Regular cardiac myocyte (primary cell): ENCODE results near the gene KLRF1. TPM values are rescaled to one million over a fixed set of nuclear protein-coding genes. Genes with fewer than 3 reads are reported as not detected.

Experiments
- total RNA-seq: library from RNA; depleted of rRNA; stranded (reverse); fragments of >200 nt; gene quantifications from 2 replicates; pipeline ENCODE4 v1.2.3, GENCODE V29; 2014

Gene KLRF1, protein sequence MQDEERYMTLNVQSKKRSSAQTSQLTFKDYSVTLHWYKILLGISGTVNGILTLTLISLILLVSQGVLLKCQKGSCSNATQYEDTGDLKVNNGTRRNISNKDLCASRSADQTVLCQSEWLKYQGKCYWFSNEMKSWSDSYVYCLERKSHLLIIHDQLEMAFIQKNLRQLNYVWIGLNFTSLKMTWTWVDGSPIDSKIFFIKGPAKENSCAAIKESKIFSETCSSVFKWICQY
- not detected in 2 replicates for total RNA-seq

GRCh38 chr12:9827209-9827888, at the start of gene KLRF1:
KLRF1 (plus strand) TSS chr12:9827481; CDS start chr12:9827545, 64 bp downstream.

GRCh38 chr12:9869307-9870161, 42.3 kb downstream of the KLRF1 start, which contains the start of gene CLEC2B:
CLEC2B (minus strand) TSS chr12:9869354.

GRCh38 chr12:9881246-9881645, 54.0 kb downstream of the KLRF1 start, which contains the start of gene KLRF2:
KLRF2 (plus strand) TSS chr12:9881489; CDS start chr12:9881596, 107 bp downstream.

Other genes with a start within 250 kb of the KLRF1 start
- not detected in 2 replicates for gene KLRB1, start 219.6 kb upstream of the KLRF1 start, total RNA-seq
- 1.2 and 2.3 TPM in 2 replicates for gene CLEC2D, start 157.8 kb upstream of the KLRF1 start, total RNA-seq
- not detected in 2 replicates for gene CLECL1, start 94.4 kb upstream of the KLRF1 start, total RNA-seq
- not detected in 2 replicates for gene CD69, start 66.6 kb upstream of the KLRF1 start, total RNA-seq
- 15.1 and 24.2 TPM in 2 replicates for gene CLEC2B, start 41.9 kb downstream of the KLRF1 start, total RNA-seq
- not detected in 2 replicates for gene KLRF2, start 54.0 kb downstream of the KLRF1 start, total RNA-seq
- gene CLEC2A, start 104.9 kb downstream of the KLRF1 start, total RNA-seq, result not detected in 2 replicates
- not detected in 2 replicates for gene CLEC12A, start 143.9 kb downstream of the KLRF1 start, total RNA-seq
- not detected in 2 replicates for gene CLEC1B, start 171.6 kb downstream of the KLRF1 start, total RNA-seq
- not detected in 2 replicates for gene CLEC12B, start 183.1 kb downstream of the KLRF1 start, total RNA-seq
- gene CLEC9A, start 203.2 kb downstream of the KLRF1 start, total RNA-seq, result not detected in 2 replicates